Stimulated activated naive CD8-positive, alpha-beta T cell treated with anti-CD3 and anti-CD28 coated beads, Interleukin-15, amount 100 ng/mL, for 72 hours (primary cell): ENCODE measurements around the gene TMEM147.
"Not testable (repeated sequence)": the region's sequence is repeated elsewhere in the genome, so short reads cannot be mapped to it uniquely, and the experiment has no call there.

Source experiments
- ATAC-seq: fragments of 150-1000 bp; cut with Tn5 transposase; 2 replicates; pipeline ENCODE4 v1.10.0; 2021; ENCODE audit warnings: mild to moderate bottlenecking, moderate library complexity
- DNase-seq, 2 donors: peaks; one replicate each; pipeline ENCODE4 v3.0.0; 2021 to 2022
- H3K27ac Mint-ChIP-seq, 2 donors: one replicate each; pipeline ENCODE4 v1.8.0; 2022; ENCODE audit warnings: mild to moderate bottlenecking in 2 of 2, mixed read lengths in 2 of 2, moderate library complexity in 2 of 2
- H3K27me3 Mint-ChIP-seq: one replicate; pipeline ENCODE4 v1.8.0; 2022; ENCODE audit warnings: mixed read lengths
- H3K4me1 Mint-ChIP-seq: one replicate; pipeline ENCODE4 v1.8.0; 2022; ENCODE audit warnings: mild to moderate bottlenecking, mixed read lengths
- H3K4me3 Mint-ChIP-seq, 2 donors: one replicate each; pipeline ENCODE4 v1.8.0; 2022; ENCODE audit warnings: mild to moderate bottlenecking in 2 of 2, mixed read lengths in 2 of 2, moderate library complexity in 1 of 2
- H3K9me3 Mint-ChIP-seq, 2 donors: one replicate each; pipeline ENCODE4 v1.8.0; 2022; ENCODE audit warnings: mixed read lengths in 2 of 2

The TMEM147 gene

DNA sequence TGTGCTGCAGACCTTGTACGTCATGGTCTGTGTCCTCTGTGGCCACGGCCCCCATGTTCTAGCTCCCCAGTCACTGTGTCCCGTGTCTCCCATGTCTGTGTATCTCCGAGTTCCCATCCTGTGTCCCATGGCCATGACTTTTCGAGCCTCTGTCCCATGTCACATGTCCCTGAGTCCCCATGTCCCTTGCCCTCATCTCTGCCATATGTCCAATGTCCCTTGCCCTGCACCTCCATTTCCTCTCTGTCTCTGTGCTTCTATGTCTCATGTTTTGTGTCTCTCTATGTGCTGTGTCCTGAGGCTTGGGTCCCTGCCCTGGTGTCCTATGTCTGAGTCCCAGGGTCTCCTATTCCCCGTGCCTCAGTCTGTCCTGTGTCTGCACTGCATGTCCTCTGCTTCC, 16.0 kb downstream of the TMEM147 start:
- peaks cover 78% of the 10 kb centered on the region for H3K27me3 Mint-ChIP-seq
- H3K27ac Mint-ChIP-seq = no peak overlapping the region
- peaks cover 18% of the 10 kb centered on the region for H3K4me1 Mint-ChIP-seq
- ATAC-seq = no peak
- H3K9me3 Mint-ChIP-seq = no peaks in the 10 kb centered on the region
- no peak for DNase-seq
- no peak overlapping the region for H3K4me3 Mint-ChIP-seq

- Mint-ChIP-seq H3K27me3 (peaks cover 76% of the 10 kb centered on the region), H3K27ac (no peak overlapping the region), H3K4me3 (no peak overlapping the region), H3K4me1 (peaks cover 14% of the 10 kb centered on the region), H3K9me3 (no peaks in the 10 kb centered on the region)
- ATAC-seq (no peak), DNase-seq (no peak)
These were observed 16.9 kb downstream of the TMEM147 start for GRCh38 chr19:35562336-35562735.

DNA sequence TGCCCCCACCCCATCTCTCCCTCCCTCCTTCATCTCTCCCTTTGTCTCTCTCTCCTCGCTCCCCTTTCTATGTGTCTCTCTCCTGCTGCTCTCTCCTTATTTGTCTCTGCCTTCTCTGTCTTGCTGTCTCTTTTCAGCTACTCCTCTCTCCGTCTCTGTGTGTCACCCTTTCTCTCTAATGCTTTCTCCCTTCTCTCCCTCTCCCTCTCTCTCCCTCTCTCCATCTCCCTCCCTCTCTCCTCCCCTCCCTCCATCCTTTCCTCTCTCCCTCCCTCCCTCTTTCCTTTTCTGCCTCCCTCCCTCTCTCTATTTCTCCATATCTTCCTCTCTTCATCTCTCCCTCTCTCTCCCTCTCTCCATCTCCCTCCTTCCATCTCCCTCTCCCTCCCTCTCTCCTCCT, 17.4 kb downstream of the TMEM147 start:
- Mint-ChIP-seq H3K4me3 (no peak overlapping the region), H3K27ac (no peak overlapping the region), H3K4me1 (peaks cover 9% of the 10 kb centered on the region), H3K9me3 (no peaks in the 10 kb centered on the region), H3K27me3 (peaks cover 76% of the 10 kb centered on the region)
- ATAC-seq = no peak
- DNase-seq = no peak

- H3K4me3 Mint-ChIP-seq = no peak within 1 kb of the TSS
- H3K4me1 Mint-ChIP-seq = peaks cover 6% of the 10 kb centered on the region
- DNase-seq (no peak), ATAC-seq (peak; percentile 29)
- H3K27ac Mint-ChIP-seq = no peak within 1 kb of the TSS
- peaks cover 74% of the 10 kb centered on the region for H3K27me3 Mint-ChIP-seq
- no peaks in the 10 kb centered on the region for H3K9me3 Mint-ChIP-seq
These were observed 17.9 kb downstream of the TMEM147 start, which contains the start of gene ATP4A for GRCh38 chr19:35563207-35563829. TSS of gene ATP4A (minus strand) at chr19:35563658. CDS start at chr19:35563629, 29 bp downstream.

GRCh38 chr19:35565016-35565856, 19.8 kb downstream of the TMEM147 start:
- peaks cover 59% of the 10 kb centered on the region for H3K27me3 Mint-ChIP-seq
- no peak for ATAC-seq

GRCh38 chr19:35566738-35567137, 21.3 kb downstream of the TMEM147 start:
- no peaks in the 10 kb centered on the region for H3K4me1 Mint-ChIP-seq
- ATAC-seq (no peak), DNase-seq (no peak)
- H3K4me3 Mint-ChIP-seq = no peak overlapping the region
- H3K27ac Mint-ChIP-seq = no peak overlapping the region
- peaks cover 59% of the 10 kb centered on the region for H3K27me3 Mint-ChIP-seq
- no peaks in the 10 kb centered on the region for H3K9me3 Mint-ChIP-seq

More at GRCh38 chr19:35565016-35565856, 19.8 kb downstream of the TMEM147 start:
- no peak for DNase-seq
- Mint-ChIP-seq H3K4me3 (no peak overlapping the region), H3K27ac (peak overlapping the region in 1 of 2 donors; percentile 9), H3K9me3 (no peaks in the 10 kb centered on the region), H3K4me1 (no peaks in the 10 kb centered on the region)

DNA sequence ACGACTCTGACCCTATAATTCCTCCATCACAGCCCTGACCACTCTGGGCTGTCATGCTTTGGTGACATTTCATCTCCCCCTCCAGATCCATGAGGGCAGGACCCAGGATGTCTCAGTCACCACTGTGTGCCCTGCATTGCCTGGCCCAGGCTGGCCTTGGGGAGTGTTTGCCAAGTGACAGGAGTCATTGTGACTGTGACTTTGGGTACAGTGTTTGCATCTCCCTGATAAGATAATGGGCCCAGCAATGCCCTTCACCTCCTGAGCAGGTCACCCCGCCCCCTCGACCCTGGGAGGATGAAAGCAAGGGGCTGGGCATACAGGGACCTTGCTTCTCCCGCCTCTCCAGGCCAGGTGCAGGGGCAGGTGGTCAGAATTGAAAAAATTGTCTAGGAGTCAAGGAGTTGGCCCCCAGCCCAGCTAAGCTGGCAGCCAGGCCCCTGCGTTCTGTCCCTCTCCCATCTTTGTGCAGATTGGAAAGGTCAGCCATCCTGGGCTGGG, 23.9 kb downstream of the TMEM147 start:
- Mint-ChIP-seq H3K9me3 (no peaks in the 10 kb centered on the region), H3K27ac (no peak overlapping the region), H3K4me3 (no peak overlapping the region), H3K27me3 (peaks cover 40% of the 10 kb centered on the region), H3K4me1 (no peaks in the 10 kb centered on the region)
- ATAC-seq (no peak), DNase-seq (no peak)

DNA sequence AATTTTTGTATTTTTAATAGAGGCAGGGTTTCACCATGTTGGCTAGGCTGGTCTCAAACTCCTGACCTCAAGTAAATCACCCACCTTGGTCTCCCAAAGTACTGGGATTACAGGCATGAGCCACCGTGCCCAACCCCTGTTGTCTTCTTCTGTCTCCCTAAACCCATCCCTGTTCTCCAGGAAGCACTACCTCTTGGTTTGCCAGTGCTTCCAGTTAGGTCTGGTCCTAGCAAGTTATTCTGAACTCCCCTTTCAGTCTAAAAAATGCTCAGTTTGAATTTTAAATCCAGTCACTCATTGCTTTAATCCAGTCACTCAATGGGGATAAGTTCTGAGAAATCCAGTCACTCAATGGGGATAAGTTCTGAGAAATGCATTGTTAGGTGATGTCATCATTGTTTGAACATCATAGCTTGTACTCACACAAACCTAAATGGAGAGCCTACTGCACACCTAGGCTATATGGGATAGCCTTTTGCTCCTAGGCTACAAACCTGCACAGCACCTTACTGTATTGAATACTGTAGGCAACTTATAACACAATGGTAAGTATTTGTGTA, 26.1 kb downstream of the TMEM147 start:
- Mint-ChIP-seq H3K9me3 (peaks cover 11 to 12% of the 10 kb centered on the region in 2 donors), H3K4me1 (no peaks in the 10 kb centered on the region), H3K27ac (no peak overlapping the region), H3K4me3 (no peak overlapping the region), H3K27me3 (peaks cover 34% of the 10 kb centered on the region)
- DNase-seq (no peak), ATAC-seq (no peak)

- H3K9me3 Mint-ChIP-seq = peaks cover 18 to 23% of the 10 kb centered on the region in 2 donors
- H3K27ac Mint-ChIP-seq = no peak overlapping the region
- ATAC-seq (no peak), DNase-seq (no peak)
- no peak overlapping the region for H3K4me3 Mint-ChIP-seq
- no peaks in the 10 kb centered on the region for H3K4me1 Mint-ChIP-seq
- H3K27me3 Mint-ChIP-seq = peaks cover 13% of the 10 kb centered on the region
These were observed 32.5 kb downstream of the TMEM147 start for GRCh38 chr19:35577918-35578317.

- Mint-ChIP-seq H3K27ac (no peak overlapping the region), H3K4me3 (no peak overlapping the region), H3K27me3 (peaks cover 21% of the 10 kb centered on the region), H3K9me3 (peaks cover 18 to 23% of the 10 kb centered on the region in 2 donors), H3K4me1 (no peaks in the 10 kb centered on the region)
- DNase-seq = no peak
- no peak for ATAC-seq
These were observed 33.3 kb downstream of the TMEM147 start for GRCh38 chr19:35578707-35579106.

DNA sequence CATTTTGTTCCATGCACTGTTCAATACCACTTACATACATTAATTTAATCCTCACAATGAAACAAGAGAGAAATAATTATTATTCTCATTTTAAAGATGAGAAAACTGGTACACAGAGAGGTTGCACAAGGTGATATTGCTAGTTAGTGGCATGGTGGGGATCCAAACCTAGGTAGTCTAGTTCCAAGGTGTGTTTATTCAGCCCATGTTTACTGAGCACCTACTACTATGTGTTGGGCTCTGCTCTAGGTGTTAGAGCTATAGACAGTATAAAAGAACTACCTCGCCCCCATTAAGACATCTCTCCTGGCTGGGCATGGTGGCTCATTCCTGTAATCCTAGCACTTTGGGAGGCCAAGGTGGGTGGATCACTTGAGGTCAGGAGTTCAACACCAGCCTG, 37.3 kb downstream of the TMEM147 start:
- Mint-ChIP-seq H3K9me3 (no peaks in the 10 kb centered on the region), H3K27ac (no peak overlapping the region), H3K27me3 (peaks cover 35% of the 10 kb centered on the region), H3K4me3 (no peak overlapping the region), H3K4me1 (no peaks in the 10 kb centered on the region)
- ATAC-seq (no peak), DNase-seq (no peak)

- no peak within 1 kb of the TSS for H3K4me3 Mint-ChIP-seq
- DNase-seq = no peak
- no peaks in the 10 kb centered on the region for H3K4me1 Mint-ChIP-seq
- H3K9me3 Mint-ChIP-seq = no peaks in the 10 kb centered on the region
- peak; percentile 40 for ATAC-seq
- peaks cover 35% of the 10 kb centered on the region for H3K27me3 Mint-ChIP-seq
- no peak within 1 kb of the TSS for H3K27ac Mint-ChIP-seq
These were observed 40.4 kb downstream of the TMEM147 start, which contains the start of gene PMIS2 for GRCh38 chr19:35585848-35586247. TSS of gene PMIS2 (plus strand) at chr19:35586173. CDS start at chr19:35586260, 87 bp downstream.

- ATAC-seq (no peak), DNase-seq (no peak)
- no peak overlapping the region for H3K4me3 Mint-ChIP-seq
- peaks cover 36% of the 10 kb centered on the region for H3K27me3 Mint-ChIP-seq
- no peak overlapping the region for H3K27ac Mint-ChIP-seq
- no peaks in the 10 kb centered on the region for H3K4me1 Mint-ChIP-seq
- H3K9me3 Mint-ChIP-seq = no peaks in the 10 kb centered on the region
These were observed 41.9 kb downstream of the TMEM147 start for GRCh38 chr19:35587321-35587720.

GRCh38 chr19:35590875-35591274, 45.4 kb downstream of the TMEM147 start:
- Mint-ChIP-seq H3K27ac (no peak overlapping the region), H3K4me1 (no peaks in the 10 kb centered on the region), H3K27me3 (peaks cover 24% of the 10 kb centered on the region), H3K9me3 (no peaks in the 10 kb centered on the region), H3K4me3 (no peak overlapping the region)
- ATAC-seq (no peak), DNase-seq (no peak)

DNA sequence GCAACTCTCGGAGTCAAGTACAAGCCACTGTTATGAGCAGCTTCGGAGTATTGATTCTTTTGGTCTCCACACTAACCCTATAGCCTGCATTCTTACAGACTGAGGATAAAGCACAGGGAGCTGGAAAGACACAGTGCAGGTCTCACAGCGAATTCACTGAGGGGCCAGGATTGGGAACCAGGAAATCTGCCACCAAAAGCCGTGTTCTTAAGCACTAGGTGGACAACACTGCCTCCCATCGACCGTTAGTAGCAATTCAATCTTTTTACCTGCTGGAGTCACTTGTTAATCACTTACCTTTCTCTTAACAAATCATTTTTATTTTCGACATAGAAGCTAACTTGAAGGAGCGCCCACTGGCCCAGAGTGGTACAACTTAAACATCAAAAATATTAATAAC, 46.8 kb downstream of the TMEM147 start:
- DNase-seq (no peak), ATAC-seq (no peak)
- H3K27me3 Mint-ChIP-seq = peaks cover 14% of the 10 kb centered on the region
- H3K4me1 Mint-ChIP-seq = peaks cover 10% of the 10 kb centered on the region
- H3K9me3 Mint-ChIP-seq = no peaks in the 10 kb centered on the region
- no peak overlapping the region for H3K4me3 Mint-ChIP-seq
- no peak overlapping the region for H3K27ac Mint-ChIP-seq

GRCh38 chr19:35595026-35595425, 49.6 kb downstream of the TMEM147 start:
- not testable (repeated sequence) for DNase-seq, H3K9me3 Mint-ChIP-seq, H3K4me3 Mint-ChIP-seq, ATAC-seq, H3K27ac Mint-ChIP-seq
- peaks cover 10% of the 10 kb centered on the region for H3K4me1 Mint-ChIP-seq
- peaks cover 14% of the 10 kb centered on the region for H3K27me3 Mint-ChIP-seq
